HG02759 (cell line): ENCODE results near the gene PROZ.

ENCODE experiments used
- ATAC-seq: cut with Tn5 transposase; IDR thresholded peaks from one replicate; pipeline ENCODE4 v1.9.1; 2021; ENCODE audit warnings: mild to moderate bottlenecking, moderate library complexity; ENCODE audit not compliant: unreplicated experiment

Gene PROZ

DNA sequence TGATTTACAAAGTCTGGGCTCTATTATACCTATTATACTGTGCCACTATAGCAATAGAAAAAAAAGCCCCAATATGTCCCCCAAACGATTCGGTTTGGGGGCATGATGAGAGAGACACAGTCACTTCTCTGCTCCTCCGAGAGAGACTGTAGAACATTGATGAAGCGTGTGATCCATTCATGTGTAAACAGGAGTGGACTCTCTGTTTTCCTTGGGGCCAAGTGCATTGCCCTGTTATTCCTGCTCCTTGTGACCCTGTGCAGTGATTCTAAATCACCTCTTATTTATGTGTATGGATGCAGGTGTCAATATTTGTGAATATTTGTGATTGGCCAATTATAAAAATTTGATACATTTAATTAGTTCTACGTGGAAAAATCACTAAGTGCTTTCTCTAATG, 18.9 kb upstream of the PROZ start:
- no peak for ATAC-seq

DNA sequence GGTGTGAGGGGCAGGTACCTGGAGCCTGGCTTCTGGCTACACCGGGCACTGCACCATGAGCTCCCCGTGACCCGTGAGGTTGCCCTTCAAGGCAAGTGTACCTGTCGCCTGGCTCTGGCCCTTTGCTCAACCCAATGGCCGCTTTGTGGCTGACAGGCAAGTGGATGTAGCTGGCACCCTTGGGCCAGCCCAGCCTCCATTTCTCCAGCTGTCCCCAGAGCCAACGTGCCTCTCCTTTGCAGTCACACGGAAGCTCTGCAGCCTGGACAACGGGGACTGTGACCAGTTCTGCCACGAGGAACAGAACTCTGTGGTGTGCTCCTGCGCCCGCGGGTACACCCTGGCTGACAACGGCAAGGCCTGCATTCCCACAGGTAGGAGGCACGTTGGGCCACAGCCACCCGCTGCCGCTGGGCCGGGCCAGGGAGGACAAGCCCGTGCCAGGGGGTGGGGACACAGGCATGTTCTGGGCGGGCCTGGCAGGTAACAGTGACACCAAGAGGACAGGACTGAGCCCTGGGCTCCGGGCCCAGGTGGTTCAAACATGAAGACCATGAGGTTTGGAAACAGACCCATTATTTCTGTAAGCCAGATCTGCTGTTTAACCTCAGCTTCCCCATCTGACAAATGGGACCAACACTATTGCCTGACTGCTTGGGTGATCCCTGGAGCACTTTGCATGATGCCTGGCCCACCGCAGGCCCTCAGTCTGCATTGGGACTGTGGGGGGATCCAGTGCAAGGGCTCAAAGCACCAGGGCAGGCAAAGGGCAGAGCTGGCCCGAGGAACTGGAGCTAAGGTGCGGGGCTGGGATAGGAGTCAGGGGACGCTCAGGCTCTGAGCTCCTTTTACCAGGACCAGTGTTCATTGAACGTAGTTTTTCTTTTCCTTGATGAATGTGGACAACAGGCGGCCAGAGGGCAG, 17.5 kb upstream of the PROZ start:
- no peak for ATAC-seq

DNA sequence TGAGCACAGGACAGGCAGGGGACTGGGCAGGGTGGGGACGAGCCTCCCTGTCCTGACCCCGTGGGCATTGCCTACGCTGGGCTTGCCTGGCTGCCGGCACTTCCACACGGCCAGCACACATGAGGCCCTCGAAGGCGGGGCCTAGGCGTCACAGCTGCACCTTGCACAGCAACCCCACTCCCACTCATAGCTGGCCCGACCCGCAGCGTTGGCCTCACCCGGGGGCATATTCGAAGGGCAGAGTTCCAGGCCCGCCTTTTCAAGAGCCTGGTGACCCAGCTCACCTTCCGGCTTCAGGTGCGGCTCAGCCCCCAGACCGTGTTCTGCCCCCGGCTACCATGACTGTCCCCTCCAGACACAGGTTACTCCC, 16.9 kb upstream of the PROZ start:
- ATAC-seq: no peak

DNA sequence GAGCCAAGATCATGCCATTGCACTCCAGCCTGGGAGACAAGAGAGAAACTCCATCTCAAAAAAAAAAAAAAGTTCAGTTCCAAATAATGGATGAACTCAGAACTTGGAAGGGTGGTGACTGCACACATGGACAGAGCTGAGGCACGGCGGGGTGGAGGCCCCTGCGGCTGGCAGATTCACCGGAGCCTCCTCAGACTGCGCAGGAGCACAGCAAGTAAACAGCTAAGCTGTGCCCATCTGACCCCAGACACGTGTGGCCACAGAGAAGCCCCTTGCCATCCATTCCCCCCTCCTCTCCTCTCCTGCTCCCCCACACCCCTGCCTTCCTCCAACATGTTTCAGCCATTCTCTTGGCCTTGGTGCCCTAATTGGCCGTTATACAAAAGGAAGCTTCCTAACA, 15.6 kb upstream of the PROZ start:
- no peak for ATAC-seq

DNA sequence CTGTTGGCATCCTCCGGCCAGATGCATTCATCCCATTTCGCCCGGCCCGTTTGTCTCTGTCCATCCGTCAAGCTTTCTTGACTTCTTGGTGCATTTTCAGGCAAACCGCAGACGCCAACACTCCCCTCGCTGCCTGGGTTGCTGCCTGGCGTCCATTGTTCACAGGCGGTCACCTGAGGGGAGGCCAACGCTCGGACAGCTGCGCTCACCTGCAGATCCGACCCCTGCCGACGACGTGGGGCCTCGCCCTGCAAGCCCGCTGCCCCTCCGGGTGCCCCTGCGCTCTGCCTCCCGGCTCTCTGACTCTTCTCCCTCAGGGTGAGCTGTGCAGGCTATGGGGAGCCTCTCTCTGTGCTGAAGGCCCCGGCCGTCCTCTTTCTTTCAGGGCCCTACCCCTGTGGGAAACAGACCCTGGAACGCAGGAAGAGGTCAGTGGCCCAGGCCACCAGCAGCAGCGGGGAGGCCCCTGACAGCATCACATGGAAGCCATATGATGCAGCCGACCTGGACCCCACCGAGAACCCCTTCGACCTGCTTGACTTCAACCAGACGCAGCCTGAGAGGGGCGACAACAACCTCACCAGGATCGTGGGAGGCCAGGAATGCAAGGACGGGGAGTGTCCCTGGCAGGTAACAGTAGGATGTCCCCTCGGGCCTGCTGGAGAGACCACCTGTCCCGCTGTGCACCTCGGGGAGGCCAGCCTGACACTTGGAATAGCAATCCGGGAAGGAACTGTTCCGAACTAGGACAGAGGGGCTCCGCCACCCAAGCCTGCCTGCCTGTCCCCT, 14.8 kb upstream of the PROZ start:
- ATAC-seq: no peak

DNA sequence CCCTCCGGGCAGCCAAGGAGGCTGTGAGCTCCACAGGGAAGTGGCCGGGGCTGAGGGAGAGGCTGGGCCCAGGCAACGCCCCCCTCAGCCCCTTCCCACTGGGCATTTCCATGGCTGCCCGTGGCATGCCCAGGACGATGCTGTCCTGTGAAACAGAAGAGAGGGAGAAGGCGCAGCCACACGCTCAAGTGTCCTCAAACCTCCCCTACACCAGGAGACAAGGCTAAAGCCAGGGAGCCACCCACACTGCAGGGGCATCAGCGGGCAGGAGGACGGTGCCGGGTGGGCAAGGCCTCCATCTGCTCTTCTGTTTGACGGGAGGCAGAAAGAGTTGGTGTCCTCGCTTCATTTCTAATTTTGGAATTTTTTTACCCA, 14.2 kb upstream of the PROZ start:
- ATAC-seq: no peak

DNA sequence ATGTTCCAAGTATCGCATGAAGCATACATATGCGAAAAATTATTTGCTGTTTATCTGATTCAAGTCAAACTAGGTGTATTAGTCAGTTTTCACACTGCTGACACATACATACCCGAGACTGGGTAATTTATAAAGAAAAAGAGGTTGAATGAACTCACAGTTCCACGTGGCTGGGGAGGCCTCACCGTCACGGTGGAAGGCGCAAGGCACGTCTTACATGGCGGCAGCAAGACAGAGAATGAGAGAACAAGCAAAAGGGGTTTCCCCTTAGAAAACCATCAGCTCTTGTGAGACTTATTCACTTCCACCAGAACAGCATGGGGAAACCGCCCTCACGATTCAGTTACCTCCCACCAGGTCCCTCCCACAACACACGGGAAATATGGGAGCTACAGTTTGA, 13.0 kb upstream of the PROZ start:
- no peak for ATAC-seq

DNA sequence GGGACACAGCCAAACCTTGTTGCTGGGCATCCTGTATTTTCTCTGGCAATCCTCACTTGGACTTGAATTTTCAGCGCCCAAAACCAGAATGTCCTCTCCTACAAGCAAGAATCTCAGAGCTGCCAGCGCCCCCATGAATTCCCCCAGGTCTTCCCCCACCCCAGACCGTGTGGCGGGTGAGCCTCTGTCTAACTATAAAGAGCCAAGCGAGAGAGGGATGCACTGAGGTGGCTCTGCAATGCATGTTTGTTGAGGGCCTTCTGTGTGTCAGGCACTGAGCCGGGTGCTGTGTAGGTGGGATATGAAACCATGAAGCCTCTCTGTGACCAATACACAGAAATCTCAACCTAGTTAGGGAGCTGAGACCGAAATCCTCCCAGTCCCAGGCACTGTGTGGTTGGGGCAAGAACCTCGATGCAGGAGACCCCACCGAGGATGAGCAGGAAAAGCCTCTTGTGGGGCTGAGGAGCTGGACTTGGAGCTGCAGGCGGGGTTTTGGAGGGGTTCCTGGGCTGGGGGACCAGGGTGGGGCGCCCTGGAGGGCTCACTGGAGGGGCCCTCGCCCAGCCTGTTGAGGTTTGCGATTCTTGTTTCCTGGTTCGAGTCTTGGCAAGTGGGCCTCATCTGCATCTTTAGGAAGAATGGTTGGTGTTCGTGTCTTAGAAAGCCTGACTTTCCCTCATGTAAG, 12.4 kb upstream of the PROZ start:
- ATAC-seq: no peak

DNA sequence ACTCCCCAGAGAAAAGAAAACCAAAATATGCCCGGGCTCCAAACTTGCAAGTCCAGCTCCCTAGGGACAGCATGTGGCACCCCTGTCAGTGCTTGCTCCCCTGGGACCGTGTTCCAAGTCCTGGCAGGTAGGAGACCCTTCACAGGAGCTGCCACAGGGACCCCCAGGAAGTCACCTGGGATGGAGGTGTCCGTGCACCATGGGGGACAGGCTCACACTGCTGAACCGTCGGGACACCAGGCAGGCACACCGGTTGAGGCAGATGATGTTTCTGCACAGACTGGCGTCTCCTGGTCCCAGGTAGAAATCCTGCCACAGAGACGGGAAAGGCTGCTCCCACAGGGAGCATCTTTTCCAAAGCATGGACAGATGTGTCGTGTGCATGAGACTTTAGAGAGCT, 11.7 kb upstream of the PROZ start:
- ATAC-seq: no peak

DNA sequence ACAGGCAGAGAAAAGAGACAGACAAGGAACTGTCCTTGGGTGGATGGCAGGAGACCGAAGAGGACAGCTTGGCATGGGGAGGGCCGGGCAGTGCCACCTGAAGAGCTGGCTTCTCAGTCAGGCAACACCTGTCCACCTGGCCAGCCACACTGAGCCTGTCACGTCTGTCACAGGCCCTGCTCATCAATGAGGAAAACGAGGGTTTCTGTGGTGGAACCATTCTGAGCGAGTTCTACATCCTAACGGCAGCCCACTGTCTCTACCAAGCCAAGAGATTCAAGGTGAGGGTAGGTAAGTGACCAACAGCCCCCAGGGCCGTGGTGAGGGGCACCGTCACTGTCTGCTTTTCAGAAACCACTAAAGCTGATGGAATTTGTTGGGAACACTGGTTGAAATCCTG, 11.2 kb upstream of the PROZ start:
- ATAC-seq: no peak

DNA sequence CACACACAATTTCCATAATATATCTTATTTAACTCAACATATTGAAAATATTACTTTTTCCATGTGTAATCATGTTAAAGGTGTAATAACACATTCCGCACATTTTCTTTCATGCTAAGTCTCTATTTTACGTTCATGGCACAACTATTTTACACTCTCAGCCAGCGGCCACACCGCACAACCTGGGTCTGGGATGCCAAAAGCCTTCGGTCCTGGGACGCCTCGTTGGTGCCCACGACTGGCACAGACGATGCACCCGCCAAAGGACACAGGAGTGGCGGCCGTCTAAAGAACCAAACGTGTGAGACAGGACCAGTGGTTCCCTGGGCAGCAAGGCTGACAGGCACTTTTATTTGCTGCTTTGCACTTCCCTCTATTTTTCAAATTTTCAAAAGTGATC, 10.0 kb upstream of the PROZ start:
- ATAC-seq: no peak

DNA sequence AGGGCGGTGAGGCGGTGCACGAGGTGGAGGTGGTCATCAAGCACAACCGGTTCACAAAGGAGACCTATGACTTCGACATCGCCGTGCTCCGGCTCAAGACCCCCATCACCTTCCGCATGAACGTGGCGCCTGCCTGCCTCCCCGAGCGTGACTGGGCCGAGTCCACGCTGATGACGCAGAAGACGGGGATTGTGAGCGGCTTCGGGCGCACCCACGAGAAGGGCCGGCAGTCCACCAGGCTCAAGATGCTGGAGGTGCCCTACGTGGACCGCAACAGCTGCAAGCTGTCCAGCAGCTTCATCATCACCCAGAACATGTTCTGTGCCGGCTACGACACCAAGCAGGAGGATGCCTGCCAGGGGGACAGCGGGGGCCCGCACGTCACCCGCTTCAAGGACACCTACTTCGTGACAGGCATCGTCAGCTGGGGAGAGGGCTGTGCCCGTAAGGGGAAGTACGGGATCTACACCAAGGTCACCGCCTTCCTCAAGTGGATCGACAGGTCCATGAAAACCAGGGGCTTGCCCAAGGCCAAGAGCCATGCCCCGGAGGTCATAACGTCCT, 9.4 kb upstream of the PROZ start:
- ATAC-seq: no peak

DNA sequence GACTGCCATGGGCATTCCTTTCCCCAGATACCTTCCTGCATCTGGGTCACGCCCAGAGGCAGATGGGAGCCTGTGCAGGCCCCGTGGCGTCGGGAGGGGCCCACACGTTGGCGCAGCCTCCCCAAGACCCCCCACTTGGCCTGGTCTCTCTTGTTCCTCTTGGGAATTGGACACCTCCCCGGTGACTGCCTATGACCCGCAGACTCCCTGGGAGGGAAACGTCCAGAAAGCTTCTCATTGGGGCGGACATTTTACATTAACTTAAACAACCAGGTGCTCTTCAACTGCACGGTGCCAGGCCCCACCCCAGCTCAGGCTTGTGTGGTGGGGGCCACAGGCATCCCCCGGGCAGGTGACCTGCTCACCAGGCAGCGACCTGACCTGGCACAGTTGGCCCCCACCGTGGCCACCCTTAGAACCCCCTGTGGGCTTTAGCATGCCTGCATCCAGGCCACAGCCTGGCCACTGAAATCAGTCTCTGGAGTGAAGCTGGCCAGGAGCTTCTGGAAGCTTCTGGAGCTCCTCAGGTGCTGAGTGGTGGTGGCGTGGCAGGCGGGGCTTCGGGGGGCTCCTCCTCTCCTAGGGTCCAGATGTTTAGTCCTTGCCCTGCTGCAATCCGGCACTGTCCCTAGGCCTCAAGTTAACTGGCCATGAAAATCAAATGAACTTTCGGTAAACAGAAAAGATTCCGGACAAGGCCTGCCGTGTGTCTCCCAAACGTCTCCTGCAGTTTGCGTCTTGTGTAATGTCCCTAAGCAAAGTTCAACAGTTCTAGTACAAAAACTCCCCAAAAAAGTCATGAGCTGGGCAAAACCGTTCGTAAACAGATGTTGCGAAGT, 8.5 kb upstream of the PROZ start:
- no peak for ATAC-seq

DNA sequence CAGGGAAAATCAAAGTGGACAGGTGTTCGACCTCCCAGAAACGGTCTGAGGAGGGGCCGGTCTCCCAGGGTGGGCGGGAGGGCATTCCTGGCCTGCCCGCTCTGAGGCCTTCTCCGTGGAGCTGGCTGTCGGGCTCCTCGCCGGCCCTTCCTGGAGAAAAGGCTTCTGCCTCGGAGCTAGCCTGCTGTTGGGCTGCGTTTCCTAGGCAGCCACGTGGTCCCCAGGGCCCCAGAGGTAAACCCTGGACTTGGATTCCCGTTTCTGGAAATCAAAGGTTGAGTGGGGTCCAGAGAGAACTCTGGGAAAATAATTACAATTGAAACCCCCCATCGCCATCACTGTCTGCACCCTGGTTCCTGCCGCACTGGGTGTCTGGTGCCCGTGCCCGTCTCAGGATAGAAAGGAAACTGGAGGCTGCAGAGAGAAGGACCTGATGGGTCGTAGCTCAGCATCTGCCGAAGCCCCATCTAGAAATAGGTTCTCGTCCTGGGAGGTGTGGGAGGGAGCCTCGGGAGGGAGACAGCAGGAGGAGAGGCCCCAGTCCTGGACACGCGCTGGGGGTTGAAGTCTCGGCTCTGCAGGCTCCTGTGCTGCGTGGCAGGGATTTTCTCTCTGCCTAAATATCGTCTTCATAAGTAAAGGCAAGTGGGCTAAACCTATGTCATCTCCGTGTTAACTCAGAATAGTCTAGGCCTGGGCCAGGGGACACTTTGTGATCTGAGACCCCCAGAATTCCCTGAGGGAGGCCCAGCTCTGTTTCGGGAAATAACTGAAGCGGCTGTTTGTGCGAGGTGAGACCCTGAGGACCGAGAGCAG, 7.7 kb upstream of the PROZ start:
- ATAC-seq: no peak

DNA sequence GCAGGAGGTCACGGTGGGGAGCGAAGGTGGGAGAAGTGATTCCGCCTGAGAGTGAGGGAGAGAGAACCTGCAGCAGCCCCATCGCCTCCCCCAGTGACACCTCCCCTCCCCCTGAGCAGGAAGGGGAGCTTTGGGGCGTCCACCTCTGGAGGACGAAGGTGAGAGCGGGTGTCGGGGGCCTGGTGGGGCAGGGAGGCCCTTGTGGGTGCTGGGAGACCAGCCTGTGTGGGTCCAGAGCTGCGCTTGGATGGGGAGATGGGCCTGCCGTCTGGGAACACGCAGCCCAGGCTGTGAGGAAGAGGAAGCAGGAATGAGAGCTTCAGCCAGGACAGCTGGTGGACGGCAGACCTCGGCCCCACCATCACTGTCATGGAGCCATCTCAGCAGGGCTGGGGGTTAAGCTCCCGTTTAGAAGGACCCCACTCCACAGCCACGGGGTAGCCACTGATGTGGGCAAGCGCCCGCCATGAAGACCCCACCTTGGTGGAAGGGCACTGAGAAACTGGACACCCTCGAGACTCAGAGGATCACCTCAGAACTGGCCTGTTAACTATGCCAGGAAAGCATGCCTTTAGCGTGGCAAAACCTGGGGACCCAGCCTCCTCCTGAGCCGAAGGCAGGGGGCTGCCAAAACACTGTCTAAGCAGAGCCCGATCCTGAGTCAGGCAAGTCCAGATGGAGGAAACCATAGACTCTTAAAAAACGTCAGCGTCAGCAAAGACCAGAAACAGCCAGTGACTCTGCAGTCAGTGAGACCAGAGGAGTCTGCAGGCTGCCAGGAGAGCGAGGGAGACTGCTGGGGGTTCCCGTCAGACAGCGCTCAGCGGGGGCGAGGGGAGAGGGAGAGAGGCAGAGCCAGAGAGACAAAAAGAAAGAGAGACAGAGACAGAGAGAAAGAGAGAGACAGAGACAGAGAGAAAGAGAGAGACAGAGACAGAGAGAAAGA, 6.4 kb upstream of the PROZ start:
- no peak for ATAC-seq

DNA sequence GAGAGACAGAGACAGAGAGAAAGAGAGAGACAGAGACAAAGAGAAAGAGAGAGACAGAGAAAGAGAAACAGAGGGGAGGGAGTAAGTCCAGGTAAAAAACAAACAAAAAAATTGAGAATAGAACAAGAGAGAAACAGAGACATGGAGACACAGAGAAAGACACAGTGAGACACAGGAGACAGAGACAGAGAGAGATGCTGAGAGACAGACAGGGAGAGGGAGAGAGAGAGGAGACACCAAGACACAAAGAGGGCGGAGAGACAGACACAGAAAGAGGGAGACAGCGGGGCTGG, 5.8 kb upstream of the PROZ start:
- ATAC-seq: peak; percentile 3

DNA sequence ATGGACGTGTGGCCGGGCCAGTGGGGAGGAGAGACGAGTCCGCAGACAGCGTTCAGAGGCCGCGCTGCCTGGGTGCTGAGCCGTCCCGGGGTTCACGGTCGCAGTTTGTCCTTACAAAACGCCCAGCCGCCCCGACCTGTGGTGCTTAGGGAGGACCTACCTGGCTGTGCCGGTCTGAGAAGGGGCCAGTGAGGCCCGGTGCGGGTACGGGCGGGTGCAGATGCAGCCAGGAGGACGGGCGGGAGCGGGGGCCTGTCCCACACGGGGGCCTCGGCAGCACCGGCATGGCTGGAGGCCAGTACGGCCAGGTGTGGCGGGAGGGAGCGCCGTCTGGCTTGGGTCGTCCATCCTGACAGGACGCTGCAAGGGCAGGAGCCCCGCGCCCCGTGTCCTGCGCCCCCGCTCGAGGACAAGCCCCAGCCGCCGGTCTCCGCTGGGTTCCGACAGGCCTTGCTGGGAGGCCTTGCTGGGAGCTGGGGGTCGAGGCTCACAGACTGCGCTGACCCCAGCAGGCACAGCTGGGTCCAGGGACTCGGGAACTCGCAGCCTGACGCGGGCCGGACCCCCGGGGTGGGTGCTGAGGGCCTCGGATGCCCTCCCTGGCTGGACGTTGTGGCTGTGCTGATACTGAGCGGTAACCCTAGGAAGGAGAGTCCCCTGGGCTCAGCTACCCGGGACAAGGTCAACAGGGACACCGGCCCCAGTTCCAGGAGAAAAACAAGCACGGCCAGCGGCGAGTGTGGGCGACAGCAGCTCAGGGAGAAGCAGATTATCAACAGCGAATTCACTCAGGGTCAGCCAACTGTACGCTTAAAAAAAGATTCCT, 5.3 kb upstream of the PROZ start:
- ATAC-seq: peak; percentile 25
